GM21381 (cell line): ENCODE data around the gene MED20.
A peak's percentile ranks its signal among the peaks of the same experiment; 100 is the strongest.
"Not testable (repeated sequence)": the region's sequence is repeated elsewhere in the genome, so short reads cannot be mapped to it uniquely, and the experiment has no call there.

ENCODE experiments used
- ATAC-seq: cut with Tn5 transposase; IDR thresholded peaks from one replicate; pipeline ENCODE4 v1.9.1; 2021; ENCODE audit warnings: mild to moderate bottlenecking, moderate library complexity; ENCODE audit not compliant: unreplicated experiment

Gene MED20, protein sequence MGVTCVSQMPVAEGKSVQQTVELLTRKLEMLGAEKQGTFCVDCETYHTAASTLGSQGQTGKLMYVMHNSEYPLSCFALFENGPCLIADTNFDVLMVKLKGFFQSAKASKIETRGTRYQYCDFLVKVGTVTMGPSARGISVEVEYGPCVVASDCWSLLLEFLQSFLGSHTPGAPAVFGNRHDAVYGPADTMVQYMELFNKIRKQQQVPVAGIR

DNA sequence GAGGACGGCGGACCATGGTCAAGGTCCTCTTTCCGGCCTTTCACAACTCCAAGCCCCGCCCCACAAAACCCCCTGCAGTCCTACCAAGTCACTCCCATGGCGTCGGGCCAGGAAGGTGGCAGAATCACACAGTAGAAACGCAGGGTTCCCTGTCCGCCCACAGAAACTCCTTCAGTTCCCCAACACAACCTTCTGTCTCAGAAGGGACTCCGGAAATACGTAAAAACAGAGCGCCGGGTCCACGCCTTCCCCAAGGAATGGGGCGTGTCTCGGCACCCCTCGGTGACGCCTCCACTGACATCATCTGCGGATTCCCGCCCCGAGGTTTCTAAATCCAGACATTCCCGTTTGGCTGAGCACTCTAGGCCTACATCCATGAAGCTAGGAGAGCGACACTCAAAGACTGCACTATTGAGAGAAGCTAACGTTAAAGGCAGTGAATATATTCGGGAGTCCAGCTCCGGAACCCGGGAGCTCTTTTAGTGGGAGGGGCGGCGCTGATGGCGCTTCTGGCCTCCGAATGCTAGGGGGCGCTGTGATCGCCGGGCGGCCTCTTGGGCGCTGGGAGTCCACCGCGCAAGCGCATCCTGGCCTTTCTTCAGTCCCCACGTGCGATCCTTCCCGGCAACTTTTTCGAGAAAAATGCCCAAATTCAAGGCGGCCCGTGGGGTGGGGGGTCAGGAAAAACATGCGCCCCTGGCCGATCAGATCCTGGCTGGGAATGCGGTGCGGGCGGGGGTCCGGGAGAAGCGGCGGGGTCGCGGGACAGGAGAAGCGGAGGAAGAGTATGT, at the start of gene MED20, which contains the start of gene BYSL:
Gene MED20, minus strand, starts transcription at position 219 of the 791 bp plus-strand sequence. Its CDS starts 121 bp downstream, at position 98.
Gene BYSL, plus strand, starts transcription at position 579 of the 791 bp plus-strand sequence. Its CDS starts 64 bp downstream, at position 643.
- ATAC-seq, result peak; percentile 88

DNA sequence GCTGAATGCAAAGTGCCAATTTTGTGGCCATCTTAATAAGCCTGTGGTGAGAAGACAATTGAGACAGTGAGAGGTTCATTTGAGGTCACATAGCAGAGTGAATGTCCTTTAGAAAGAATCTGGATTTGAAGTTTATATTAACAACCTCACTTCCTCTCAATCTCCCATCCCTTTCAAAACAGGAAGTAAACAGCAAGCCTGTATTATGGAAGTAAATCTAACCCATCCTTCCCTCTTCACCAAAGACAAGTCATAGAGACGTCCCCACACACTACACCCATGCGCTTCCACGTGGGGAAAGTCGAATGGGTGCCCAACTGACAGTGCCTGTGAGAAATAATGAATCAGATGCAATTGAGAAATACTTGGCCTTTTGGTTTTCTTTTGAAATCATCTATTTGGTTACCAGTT, 49.5 kb upstream of the MED20 start:
- no peak for ATAC-seq

DNA sequence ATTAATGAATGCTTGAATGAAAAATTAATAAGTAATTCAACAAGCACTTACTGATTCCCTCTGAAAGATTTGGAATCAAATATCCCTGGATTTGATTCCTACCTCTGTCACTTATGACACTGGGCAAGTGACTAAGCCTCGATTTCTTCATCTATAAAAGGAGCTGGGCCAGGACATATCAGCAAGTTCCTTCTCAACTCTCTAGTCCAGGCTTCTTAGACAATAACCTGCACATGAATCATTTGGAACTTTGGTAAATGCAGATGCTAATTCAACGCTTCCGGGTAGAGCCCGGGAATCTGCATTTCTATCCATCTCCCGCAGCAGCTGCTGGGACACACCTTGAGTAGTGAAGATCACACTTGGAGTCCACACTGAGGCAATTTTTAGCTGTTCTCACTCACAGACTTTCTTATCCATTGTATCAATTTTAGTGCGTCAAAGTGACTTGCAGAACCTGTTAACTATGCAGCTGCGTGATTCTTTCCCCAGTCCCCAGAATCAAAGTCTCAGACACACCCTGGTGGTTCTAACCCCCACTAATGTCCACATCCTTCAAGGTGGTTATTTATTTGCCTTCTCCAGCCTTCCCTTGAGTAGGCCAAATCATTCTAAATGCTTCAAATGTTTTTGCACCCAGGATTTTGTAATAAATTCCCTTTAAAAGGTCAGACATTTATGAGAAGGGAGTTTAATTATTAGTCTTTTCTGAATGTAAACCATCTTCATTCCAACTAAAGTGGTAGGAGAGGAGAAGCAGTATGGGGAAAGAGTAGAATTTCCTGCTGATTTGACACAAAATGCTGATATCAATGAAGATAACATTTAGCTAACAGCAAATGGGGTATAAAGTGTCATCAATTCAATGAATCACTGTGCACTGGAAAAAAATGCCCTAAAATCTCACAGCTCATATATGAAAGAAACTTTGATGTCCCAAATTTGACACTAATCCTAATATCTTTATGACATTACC, 46.7 kb upstream of the MED20 start:
- ATAC-seq, result no peak

DNA sequence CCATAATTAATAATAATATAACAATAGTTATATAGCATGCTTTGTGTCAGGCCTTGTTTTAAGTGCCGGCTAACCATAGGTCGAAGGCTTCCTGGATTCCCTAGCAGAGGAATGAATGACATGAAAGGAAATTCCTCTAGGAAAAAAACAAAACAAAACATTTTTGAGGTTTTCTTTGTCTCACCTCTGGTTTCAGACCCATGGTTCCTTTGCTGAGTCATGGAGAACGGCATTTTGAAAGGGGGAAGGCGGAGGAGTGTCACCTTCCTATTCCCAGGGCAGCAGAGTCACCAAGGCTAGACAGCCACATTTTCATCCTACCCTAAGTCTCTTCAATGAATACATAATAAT, 46.0 kb upstream of the MED20 start:
- ATAC-seq, result no peak

DNA sequence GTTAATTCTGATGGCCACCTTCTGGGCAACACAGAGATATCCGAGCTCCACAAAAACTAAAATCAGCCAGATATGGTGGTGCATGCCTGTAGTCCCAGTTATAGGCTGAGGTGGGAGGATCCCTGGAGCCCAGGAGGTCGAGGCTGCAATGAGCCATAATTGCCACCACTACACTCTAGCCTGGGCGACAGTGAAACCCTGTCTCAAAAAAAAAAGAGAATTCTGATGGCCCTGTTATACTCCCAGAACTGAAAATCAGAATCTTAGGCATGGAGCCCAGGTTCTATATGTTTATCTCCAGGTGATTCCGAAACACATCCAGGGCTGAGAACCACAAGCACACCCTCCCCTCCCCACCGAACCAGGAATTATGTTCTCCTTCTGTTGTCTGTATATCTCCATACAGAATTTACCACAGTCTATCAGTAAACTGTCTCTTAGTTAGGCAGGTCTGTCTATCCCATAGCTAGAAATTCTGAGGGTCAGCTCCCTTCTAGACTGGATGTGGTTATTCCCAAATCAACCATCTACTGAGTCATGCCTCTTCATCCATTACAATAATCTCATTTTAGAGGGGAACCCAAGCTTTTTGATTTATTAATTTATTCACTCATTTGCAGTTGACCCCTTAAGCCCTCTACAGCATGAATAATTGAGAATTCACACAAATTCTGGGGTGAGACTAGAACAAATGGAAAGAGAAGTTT, 45.4 kb upstream of the MED20 start:
- ATAC-seq, result no peak

DNA sequence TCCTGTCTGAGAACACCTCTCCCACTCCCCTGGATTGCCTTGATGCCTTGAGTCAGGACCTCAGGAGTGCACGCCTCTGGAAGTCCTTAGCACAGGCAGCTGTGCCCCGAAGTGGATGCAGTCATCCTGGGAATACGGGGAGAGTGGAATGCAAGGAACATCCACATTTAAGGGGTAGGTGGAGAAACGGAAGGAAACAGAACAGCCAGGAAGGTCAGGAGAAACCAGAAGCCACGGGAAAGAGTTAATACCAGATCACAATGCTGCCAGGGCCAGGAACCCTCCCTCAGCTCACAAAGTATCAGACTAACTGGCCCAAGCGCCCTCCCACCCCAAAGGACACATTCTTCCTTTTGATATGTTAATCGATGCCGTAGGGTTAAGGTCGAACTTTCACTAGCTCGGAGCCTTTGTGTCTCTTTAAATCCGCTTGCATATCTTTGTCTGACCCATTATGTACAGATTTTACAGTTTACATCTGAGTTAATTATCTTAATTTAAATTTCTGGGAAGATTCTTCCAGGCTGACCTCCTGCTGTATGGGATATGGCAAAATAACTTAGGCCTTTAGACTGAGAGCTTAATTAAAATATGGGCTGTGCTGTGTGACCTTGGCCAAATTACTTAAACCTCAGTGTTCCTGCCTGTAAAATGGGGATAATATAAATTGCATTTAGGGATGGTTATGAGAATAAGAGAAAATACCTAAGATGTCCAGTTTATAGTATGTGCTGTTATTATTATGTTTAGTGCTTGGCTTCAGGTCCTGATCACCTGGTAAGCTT, 44.7 kb upstream of the MED20 start:
- ATAC-seq, result no peak

DNA sequence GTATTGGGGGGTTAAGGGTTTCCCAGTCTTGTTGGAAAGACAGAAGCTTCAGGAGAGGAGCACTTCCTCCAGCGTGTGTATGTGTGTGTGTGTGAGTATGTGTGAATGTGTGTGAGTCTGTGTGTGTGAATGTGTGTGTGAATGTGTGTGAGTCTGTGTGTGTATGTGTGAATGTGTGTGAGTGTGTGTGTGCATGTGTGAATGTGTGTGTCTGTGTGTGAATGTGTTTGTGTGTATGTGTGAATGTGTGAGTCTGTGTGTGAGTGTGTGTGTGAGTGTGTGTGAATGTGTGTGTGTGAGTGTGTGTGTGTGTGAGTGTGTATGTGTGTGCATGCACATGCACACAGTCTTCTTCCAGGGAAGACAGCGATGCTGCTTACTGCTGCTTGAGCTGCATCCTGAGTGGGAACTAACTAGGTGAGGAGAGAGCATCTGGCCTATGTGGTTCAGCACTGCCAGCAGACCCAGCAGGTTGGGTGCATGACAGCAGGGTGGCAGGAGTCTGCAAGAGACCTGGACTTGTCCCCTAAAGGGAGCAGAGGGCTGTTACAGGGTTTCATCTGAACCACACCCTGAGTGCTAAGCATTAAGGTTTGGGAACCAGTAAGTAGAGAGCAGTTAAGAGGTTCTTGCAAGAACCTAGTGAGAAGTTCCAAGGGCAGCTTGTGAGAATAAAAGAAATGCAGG, 43.4 kb upstream of the MED20 start:
- no peak for ATAC-seq

DNA sequence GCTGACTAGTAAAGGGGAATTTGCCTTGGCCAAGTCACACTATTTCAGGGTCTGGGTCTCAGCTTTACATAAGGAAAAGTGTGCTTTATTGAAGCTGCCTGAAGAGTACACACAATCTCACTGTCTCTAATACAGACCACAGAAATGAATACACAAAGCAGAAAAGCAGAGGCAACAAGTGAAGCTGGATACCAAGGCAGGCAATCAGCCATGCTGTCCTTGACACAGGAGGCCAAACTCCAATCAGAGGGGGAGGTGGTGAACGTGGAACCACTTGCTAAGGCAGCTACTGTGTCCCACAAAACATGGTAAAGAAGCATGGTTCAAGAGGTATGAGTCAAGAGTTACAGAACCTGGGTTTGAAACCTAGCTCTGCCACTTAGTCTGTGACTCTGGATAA, 42.4 kb upstream of the MED20 start:
- no peak for ATAC-seq

DNA sequence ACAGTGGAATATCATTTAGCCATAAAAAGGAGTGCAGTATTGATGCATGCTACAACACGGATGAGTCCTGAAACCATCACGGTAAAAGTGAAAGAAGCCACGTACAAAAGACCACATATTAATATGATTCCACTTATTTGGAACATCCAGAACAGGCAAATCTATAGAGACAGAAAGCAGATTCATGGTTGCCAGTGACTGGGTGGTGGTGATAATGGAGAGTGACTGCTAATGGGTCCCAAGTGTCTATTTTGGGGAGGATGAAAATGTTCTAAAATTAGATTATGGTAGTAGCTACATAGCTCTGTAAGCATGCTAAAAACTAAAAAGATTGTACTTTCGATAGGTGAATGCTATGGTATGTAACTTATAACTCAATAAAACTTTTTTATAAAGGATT, 39.1 kb upstream of the MED20 start:
- ATAC-seq, result no peak

DNA sequence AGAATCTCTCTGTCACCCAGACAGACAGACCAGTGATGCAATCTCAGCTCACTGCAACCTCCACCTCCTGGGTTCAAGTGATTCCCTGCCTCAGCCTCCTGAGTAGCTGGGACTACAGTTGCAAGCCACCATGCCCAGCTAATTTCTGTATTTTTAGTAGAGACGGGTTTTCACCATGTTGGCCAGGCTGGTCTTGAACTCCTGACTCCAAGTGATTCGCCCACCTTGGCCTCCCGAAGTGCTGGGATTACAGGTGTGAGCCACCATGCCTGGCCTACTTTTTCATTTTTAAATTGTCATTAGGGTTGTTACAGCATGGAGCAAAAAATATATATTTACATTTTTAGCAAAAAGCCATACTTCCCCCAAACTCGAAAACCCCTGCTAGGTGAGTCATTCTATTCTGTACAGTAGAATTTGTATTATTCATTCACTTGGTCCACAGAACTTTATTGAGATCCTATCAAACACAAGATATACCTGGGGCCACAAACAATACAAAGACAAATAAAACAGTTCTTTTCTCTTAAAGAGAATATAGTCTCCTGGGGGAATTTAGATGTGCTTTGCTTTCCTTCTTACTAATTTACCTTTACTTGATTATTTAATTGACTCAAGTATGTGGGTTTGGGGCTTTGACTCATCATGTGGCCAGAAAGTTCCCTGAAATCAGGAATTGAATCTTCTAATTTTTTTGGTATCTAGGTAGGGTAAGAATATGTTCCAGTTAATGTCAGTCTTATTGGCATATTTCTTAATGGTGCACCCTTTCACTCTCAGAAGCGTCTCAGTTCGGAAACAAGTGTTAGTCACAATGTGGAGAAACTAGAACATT, 37.3 kb upstream of the MED20 start:
- no peak for ATAC-seq

DNA sequence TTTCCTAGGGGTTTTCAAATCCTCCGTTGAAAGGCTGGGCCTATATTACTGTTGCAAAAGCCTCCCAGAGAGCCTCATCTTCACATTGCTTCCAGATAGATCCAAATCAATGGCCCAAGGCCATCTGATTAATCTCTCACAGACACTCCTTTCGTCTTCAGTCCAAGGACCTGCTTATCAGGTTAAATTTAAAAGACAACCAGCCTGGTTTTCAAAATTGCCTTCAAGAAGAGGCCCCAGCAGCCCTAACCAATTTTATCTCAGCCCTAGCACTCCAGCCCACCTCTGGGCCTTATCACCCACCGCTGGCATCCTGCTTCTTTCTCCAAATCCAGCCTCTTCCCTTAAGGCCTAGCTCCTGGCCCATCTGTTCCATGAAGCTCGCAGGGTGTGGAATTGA, 36.2 kb upstream of the MED20 start:
- no peak for ATAC-seq

DNA sequence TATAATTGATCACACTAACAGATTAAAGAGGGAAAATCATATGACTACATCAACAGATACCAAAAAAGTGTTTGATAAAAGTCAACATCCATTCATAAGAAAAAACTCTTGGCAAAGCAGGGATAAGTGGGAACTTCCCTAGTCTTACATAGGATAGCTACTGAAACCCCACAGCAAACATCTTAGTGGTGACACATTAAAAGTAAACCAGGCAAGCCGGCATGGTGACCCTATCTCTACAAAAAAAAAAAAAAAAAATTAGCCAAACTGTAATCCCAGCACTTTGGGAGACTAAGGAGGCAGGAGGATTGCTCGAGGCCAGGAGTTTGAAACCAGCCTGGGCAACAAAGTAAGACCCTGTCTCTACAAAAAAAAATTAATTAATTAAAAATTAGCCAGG, 34.5 kb upstream of the MED20 start:
- no peak for ATAC-seq

DNA sequence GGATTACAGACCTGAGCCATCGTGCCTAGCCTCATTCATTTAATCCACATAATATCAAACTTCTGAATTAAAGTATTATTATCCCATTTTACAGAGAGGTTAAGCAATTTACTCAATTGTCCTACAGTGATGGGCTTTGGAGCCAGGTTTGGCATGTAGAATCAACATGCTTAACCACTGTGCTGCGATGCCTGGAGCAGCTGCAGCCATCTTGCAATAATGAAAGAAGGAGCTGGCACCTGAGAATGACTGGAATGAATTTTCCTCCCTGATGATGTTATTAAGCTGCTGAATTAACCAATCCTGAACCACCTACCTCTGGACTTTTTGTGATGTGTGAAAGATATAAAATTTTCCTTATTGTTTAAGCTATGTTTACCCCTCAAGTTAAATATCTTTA, 33.7 kb upstream of the MED20 start:
- no peak for ATAC-seq

DNA sequence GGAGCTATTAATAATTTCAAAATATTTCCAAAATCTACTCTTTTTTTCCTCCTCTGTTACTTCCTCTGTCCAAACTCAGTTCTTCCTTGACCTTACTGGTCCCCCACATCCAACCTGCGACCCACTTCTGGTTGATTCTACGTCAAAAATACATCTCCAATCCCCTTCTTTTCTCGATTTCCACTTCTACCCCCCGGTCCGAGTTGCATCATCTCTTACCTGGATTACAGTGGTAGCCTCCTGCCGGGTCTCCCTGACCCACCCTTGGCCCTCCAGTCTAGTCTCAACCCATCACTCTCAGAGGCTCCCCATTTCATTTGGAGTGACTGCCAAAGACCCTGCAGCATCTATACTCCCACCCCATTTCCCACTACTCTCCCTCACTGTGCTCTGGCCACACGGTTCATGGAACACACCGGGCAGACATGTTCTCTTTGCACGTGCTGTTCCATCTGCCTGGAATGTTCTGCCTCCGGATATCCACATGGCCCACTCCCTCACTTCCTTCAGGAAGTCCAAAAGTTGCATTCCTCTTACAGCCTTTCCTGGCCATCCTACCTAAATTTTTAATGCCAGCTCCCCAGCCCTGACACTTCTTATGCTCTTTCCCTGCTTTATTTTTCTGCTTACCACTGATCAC, 26.8 kb upstream of the MED20 start:
- no peak for ATAC-seq

DNA sequence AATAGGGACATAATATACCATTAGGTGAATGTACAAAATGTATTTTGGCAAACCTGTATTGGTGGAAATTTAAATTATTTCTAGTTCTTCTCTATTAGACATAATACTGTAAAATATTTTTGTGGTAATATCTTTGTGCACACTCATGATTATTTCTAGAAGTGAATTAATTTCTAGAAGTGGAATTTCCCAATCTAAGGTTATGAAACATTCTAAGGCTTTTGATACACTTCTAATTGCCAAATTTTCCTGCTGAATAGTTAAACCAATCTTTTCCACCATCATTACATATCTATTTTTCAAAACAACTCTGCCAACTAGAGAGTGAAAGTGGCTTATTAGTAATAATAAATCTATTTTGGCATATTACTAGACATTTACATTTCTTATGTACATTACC, 22.5 kb upstream of the MED20 start:
- ATAC-seq, result no peak

DNA sequence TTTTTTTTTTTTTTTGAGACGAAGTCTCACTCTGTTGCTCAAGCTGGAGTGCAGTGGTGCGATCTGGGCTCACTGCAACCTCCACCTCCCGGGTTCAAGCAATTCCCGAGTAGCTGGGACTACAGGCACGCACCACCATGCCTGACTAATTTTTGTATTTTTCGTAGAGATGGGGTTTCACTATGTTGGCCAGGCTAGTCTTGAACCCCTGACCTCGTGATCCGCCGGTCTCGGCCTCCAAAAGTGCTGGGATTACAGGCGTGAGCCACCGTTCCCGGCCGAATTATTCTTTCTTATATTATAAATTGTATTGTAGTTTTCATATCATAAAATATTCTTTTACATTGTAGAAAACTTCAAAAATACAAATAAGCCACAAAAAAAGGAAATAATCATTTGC, 21.9 kb upstream of the MED20 start:
- ATAC-seq, result not testable (repeated sequence)

DNA sequence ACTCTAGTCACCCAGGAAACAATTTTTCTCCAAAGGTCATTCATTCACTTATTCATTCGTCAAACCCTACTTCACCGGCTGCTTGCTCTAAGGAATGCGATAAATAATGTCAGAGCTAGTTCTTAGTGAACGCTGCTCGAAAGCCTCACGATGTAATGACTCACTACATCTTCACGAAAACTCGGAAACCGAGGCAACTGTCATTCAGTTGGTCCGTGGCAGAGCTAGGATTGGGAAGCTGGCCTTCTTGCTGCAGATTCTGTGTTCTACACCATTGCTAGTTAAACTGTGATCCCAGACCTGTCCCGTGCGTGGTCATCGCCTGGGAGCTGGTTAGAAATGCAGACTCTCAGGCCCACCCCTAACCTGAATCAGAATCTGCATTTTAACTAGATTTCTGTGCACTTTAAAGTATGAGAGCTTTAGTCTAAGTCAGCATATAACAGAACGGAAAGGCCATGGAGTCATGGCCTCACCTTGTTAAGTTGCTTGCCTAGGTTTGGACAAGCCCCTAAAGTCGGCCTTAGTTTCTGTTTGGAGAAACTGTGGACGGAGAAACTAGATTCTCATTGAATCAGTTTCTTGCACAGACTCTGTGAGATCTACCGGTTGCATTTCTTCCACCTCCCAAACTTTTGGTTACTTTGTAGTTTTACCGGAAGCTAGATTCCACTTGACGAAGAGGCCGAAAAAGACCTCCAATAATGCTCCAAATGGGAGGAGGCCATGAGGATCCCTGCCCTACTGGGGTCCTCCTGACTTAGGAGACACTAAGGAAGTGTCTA, 21.3 kb upstream of the MED20 start:
- no peak for ATAC-seq
